ENCODE measurements around the gene RARA.

Gene RARA

DNA sequence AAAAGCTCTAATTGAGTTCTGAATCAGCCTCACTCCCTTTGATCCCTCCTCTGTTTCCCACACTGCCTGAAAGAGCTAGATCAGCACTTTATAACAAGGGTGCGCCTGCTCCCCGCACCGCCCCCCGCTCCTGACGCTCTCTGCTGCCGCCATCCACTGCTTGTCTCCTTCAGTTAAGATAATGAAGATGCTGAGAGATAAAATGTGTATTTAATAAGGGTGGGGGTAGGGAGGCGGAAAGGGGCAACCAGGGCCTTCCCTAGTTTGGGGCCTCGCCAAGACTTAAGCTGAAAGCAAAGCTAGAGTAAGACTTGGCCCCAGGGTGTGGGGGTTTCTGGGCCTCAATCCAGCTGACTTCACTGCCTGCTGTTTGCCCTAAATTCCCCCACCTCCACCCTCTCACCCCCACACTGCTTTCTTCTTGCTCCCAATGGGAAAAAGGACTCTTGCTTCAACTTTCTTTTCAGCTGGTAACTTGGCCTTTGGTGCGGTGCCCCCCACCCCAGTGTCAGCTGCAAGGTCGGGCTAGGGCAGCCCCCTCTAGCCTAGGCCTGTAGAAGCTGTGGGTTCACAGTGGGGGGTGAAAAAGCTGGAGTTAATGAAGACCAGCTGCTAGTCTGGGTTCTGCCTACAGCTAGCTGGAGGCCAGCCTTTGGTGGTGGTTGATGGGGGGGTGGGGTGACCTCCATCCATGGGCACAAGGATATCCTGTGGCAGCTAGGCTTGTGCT lies 1.8 kb upstream of the RARA start (continued):
- TF ChIP-seq ZBTB48 (tag by site-specific recombination; IDR thresholded peaks at IDR 0.05) (peak; percentile 86), ZNF610 (tag by site-specific recombination; IDR thresholded peaks at IDR 0.05; ENCODE audit: borderline replicate concordance) (peak; percentile 31; the same call in 1 of the 2 replicates), SP7 (tag by site-specific recombination; IDR thresholded peaks at IDR 0.05) (peak; percentile 62), ZNF549 (tag by site-specific recombination; IDR thresholded peaks at IDR 0.05) (no peak), KLF16 (tag by site-specific recombination; IDR thresholded peaks at IDR 0.05) (peak; percentile 35; the same call in 1 of the 2 replicates), ZNF404 (tag by site-specific recombination; IDR thresholded peaks at IDR 0.05) (no peak), TCF7L2 (IDR thresholded peaks at IDR 0.05; ENCODE audit: borderline replicate concordance, low read depth, low read length) (peak; percentile 53; the same call in 1 of the 2 replicates), PRDM10 (tag by site-specific recombination; IDR thresholded peaks at IDR 0.05) (peak; percentile 73), RBAK (tag by site-specific recombination; IDR thresholded peaks at IDR 0.05) (no peak), HIC1 (tag by site-specific recombination; IDR thresholded peaks at IDR 0.05) (0 out of 2 replicates have a peak, but pooled peaks have one; percentile 56), ZNF292 (tag by site-specific recombination; IDR thresholded peaks at IDR 0.05; ENCODE audit: borderline replicate concordance, low read depth) (no peak), ZNF335 (tag by site-specific recombination; conservative IDR thresholded peaks at IDR 0.05) (peak; percentile 89), ZNF133 (tag by site-specific recombination; IDR thresholded peaks at IDR 0.05) (no peak), ZNF394 (tag by site-specific recombination; IDR thresholded peaks at IDR 0.05; ENCODE audit: borderline replicate concordance) (peak; percentile 26; the same call in 1 of the 2 replicates), ZBTB20 (tag by site-specific recombination; IDR thresholded peaks at IDR 0.05) (peak; percentile 52; the same call in 1 of the 2 replicates), GFI1B (tag by site-specific recombination; IDR thresholded peaks at IDR 0.05) (0 out of 2 replicates have a peak, but pooled peaks have one; percentile 4), BCL11B (tag by site-specific recombination; IDR thresholded peaks at IDR 0.05; ENCODE audit: low read depth) (0 out of 2 replicates have a peak, but pooled peaks have one; percentile 68), ZNF76 (tag by site-specific recombination; IDR thresholded peaks at IDR 0.05; ENCODE audit: borderline replicate concordance, low read depth) (peak; percentile 41; the same call in 1 of the 2 replicates), ZNF350 (tag by site-specific recombination; IDR thresholded peaks at IDR 0.05) (no peak), ZNF596 (tag by site-specific recombination; IDR thresholded peaks at IDR 0.05) (peak; percentile 45; the same call in 1 of the 2 replicates), PATZ1 (tag by site-specific recombination; IDR thresholded peaks at IDR 0.05) (peak; percentile 87), KLF1 (tag by site-specific recombination; IDR thresholded peaks at IDR 0.05) (peak; percentile 96), ZNF19 (tag by site-specific recombination; IDR thresholded peaks at IDR 0.05; ENCODE audit: low read depth) (no peak), ZNF792 (tag by site-specific recombination; IDR thresholded peaks at IDR 0.05) (no peak), SETDB1 (IDR thresholded peaks at IDR 0.05; ENCODE audit: insufficient read length, low read length) (no peak), KLF7 (tag by site-specific recombination; IDR thresholded peaks at IDR 0.05; ENCODE audit: borderline replicate concordance) (peak; percentile 26; the same call in 1 of the 2 replicates), WT1 (tag by site-specific recombination; IDR thresholded peaks at IDR 0.05) (peak; percentile 78), ZNF341 (tag by site-specific recombination; IDR thresholded peaks at IDR 0.05; ENCODE audit: low read depth) (peak; percentile 53), ZIC2 (tag by site-specific recombination; IDR thresholded peaks at IDR 0.05) (peak; percentile 85)
- TF ChIP-seq, protein P1, sequence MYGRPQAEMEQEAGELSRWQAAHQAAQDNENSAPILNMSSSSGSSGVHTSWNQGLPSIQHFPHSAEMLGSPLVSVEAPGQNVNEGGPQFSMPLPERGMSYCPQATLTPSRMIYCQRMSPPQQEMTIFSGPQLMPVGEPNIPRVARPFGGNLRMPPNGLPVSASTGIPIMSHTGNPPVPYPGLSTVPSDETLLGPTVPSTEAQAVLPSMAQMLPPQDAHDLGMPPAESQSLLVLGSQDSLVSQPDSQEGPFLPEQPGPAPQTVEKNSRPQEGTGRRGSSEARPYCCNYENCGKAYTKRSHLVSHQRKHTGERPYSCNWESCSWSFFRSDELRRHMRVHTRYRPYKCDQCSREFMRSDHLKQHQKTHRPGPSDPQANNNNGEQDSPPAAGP (tag by site-specific recombination; IDR thresholded peaks at IDR 0.05), result peak; percentile 78
